HFFc6 (cell line): ENCODE results near the gene PTPN14. TPM values are rescaled to one million over a fixed set of nuclear protein-coding genes. Genes with fewer than 3 reads are reported as not detected.
"Not testable (repeated sequence)": the region's sequence is repeated elsewhere in the genome, so short reads cannot be mapped to it uniquely, and the experiment has no call there.

ENCODE experiments used
- DNase-seq: peaks from one replicate; pipeline ENCODE4 v3.0.0-alpha.2; 2018
- H3K27ac Mint-ChIP-seq: 2 replicates; pipeline ENCODE4 v1.8.0; 2020; ENCODE audit warnings: mild to moderate bottlenecking, mixed read lengths
- H3K27me3 Mint-ChIP-seq: 2 replicates; pipeline ENCODE4 v1.8.0; 2021; ENCODE audit warnings: mild to moderate bottlenecking, moderate library complexity, mixed read lengths; ENCODE audit not compliant: insufficient read depth
- H3K36me3 Mint-ChIP-seq: 2 replicates; pipeline ENCODE4 v1.8.0; 2021; ENCODE audit warnings: low read depth, mixed read lengths
- H3K4me1 Mint-ChIP-seq: 2 replicates; pipeline ENCODE4 v1.8.0; 2020; ENCODE audit warnings: low read depth, mixed read lengths
- H3K4me3 Mint-ChIP-seq: 2 replicates; pipeline ENCODE4 v1.8.0; 2020; ENCODE audit warnings: mild to moderate bottlenecking, moderate library complexity, mixed read lengths
- H3K9me3 Mint-ChIP-seq: 2 replicates; pipeline ENCODE4 v1.8.0; 2020; ENCODE audit warnings: mild to moderate bottlenecking, mixed read lengths
- CTCF ChIP-seq: fragments of 200-600 bp; sonication (generic); IDR thresholded peaks from 2 replicates; pipeline ENCODE4 v1.5.0; 2021; ENCODE audit warnings: antibody characterized with exemption, mild to moderate bottlenecking
- total RNA-seq, 6 experiments: library from RNA; stranded (reverse); fragmentation: NEBNext Ultra II Directional; extraction: Animal tissue kit (Norgen Biotek cat#: 25700); gene quantifications; 2 replicates in 1 of 6; 3 replicates in 5 of 6; pipeline ENCODE4 v1.2.3, GENCODE V29; 2021

PTPN14 gene
- total RNA-seq, 6 experiments from 2014 or later, result 93.6 to 140 (median 106) TPM

GRCh38 chr1:214491468-214492146 is 59.8 kb downstream of the PTPN14 start:
- H3K4me3 Mint-ChIP-seq, result peak overlapping the region; percentile 58
- peaks cover 95% of the 10 kb centered on the region for H3K4me1 Mint-ChIP-seq
- H3K36me3 Mint-ChIP-seq, result peaks cover 13% of the 10 kb centered on the region; the same call in 1 of the 2 replicates
- peak overlapping the region; percentile 54 for H3K27ac Mint-ChIP-seq
- DNase-seq, result no peak
- H3K9me3 Mint-ChIP-seq, result no peaks in the 10 kb centered on the region
- TF ChIP-seq CTCF, result no peak
- H3K27me3 Mint-ChIP-seq, result peaks cover 2% of the 10 kb centered on the region

GRCh38 chr1:214485151-214485550 is 66.3 kb downstream of the PTPN14 start:
- no peak for DNase-seq
- Mint-ChIP-seq H3K4me1 (peaks cover 81% of the 10 kb centered on the region), H3K27me3 (no peaks in the 10 kb centered on the region), H3K36me3 (peaks cover 25% of the 10 kb centered on the region), H3K27ac (no peak overlapping the region), H3K9me3 (no peaks in the 10 kb centered on the region), H3K4me3 (no peak overlapping the region)
- TF ChIP-seq CTCF, result no peak

- Mint-ChIP-seq H3K36me3 (peaks cover 25% of the 10 kb centered on the region), H3K4me1 (peaks cover 65% of the 10 kb centered on the region), H3K27ac (peak overlapping the region; percentile 5)
- DNase-seq, H3K27me3 Mint-ChIP-seq, H3K9me3 Mint-ChIP-seq, H3K4me3 Mint-ChIP-seq: not testable (repeated sequence)
These were observed 68.2 kb downstream of the PTPN14 start for GRCh38 chr1:214483180-214483579.

- H3K4me3 Mint-ChIP-seq, H3K9me3 Mint-ChIP-seq, H3K27me3 Mint-ChIP-seq, DNase-seq: not testable (repeated sequence)
- Mint-ChIP-seq H3K4me1 (peaks cover 67% of the 10 kb centered on the region), H3K36me3 (peaks cover 25% of the 10 kb centered on the region), H3K27ac (0 out of 2 replicates have a peak overlapping the region, but pooled peaks have one; percentile 5)
These were observed 69.3 kb downstream of the PTPN14 start for GRCh38 chr1:214481983-214482634.

- Mint-ChIP-seq H3K4me1 (peaks cover 76% of the 10 kb centered on the region), H3K36me3 (peaks cover 17% of the 10 kb centered on the region), H3K9me3 (no peaks in the 10 kb centered on the region), H3K27me3 (0 out of 2 replicates have a peak, but pooled peaks cover 2% of the 10 kb centered on the region), H3K4me3 (peak overlapping the region; percentile 69; the same call in 1 of the 2 replicates), H3K27ac (peak overlapping the region; percentile 86)
- DNase-seq, result peak; percentile 89
- no peak for TF ChIP-seq CTCF
These were observed 74.2 kb downstream of the PTPN14 start for GRCh38 chr1:214476986-214477870.

GRCh38 chr1:214476229-214476985 is 75.0 kb downstream of the PTPN14 start:
- no peak for DNase-seq
- Mint-ChIP-seq H3K36me3 (peaks cover 20% of the 10 kb centered on the region), H3K27ac (peak overlapping the region; percentile 86), H3K27me3 (0 out of 2 replicates have a peak, but pooled peaks cover 2% of the 10 kb centered on the region), H3K4me1 (peaks cover 78% of the 10 kb centered on the region), H3K4me3 (peak overlapping the region; percentile 69), H3K9me3 (no peaks in the 10 kb centered on the region)
- TF ChIP-seq CTCF, result no peak
